Urothelium cell line (cell line): ENCODE data around the gene GXYLT2.
A peak's percentile ranks its signal among the peaks of the same experiment; 100 is the strongest.
"Not testable (repeated sequence)": the region's sequence is repeated elsewhere in the genome, so short reads cannot be mapped to it uniquely, and the experiment has no call there.

ENCODE experiments used
- DNase-seq: peaks from one replicate; pipeline ENCODE4 v3.0.0; 2011; ENCODE audit warnings: low spot score, mixed read lengths
- FAIRE-seq: peaks from 2 replicates; lab custom pipeline; 2011; peaks lifted over from hg19 to GRCh38; lab: Jason Lieb, UNC

GXYLT2 gene

DNA sequence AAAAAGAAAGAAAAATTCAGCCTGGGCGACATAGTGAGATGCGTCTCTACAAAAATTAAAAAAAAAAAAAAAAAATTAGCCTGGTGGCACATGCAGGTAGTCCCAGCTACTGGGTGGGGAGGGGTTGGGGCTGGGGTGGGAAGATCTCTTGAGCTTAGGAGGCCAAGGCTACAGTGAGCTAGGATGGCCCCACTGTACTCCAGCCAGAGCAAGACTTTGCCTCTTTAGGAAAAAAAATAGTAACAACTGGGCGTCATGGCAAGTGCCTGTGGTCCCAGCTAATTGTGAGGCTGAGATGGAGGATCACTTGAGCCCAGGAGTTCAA is 84.8 kb downstream of the GXYLT2 start:
- DNase-seq (no peak), FAIRE-seq (no peak)

DNA sequence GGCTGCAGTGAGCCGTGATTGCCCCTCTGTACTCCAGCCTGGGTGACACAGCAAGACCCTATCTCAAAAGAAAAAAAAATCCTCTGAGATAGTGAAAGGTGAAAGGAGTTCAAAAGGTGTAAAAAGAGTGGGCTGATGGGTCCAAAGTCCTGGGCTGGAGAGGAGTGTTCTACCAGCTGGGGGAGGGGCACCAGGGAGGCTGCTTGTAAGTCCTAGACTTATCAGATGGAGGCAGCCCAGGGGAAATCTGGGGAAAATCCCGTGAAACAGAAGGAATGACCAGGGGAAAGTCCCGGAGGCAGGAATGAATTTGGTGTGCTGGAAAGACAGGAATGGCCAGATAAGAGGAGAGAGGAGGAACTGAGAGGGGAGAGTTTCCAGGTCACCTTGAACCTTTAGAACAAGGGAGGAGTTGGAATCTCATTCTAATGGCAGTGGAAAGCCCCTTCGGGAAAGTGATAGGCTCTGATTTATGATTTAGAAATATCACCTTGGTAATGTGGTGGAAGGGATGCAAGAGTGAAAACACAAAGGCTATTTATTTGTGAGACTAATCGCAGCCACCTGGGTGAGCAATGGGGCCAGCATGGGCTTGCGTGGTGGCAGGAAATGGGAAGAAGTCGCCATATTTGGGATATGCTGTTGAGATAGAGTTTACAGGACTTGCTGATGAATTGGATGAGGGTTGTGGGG is 85.3 kb downstream of the GXYLT2 start:
- DNase-seq: no peak
- no peak for FAIRE-seq

- no peak for FAIRE-seq
- no peak for DNase-seq
Measured at GRCh38 chr3:72973786-72974185, 85.9 kb downstream of the GXYLT2 start.

GRCh38 chr3:72974956-72975355 is 87.1 kb downstream of the GXYLT2 start:
- DNase-seq (no peak), FAIRE-seq (no peak)

GRCh38 chr3:72976281-72976741 is 88.5 kb downstream of the GXYLT2 start:
- no peak for FAIRE-seq
- DNase-seq: no peak

DNA sequence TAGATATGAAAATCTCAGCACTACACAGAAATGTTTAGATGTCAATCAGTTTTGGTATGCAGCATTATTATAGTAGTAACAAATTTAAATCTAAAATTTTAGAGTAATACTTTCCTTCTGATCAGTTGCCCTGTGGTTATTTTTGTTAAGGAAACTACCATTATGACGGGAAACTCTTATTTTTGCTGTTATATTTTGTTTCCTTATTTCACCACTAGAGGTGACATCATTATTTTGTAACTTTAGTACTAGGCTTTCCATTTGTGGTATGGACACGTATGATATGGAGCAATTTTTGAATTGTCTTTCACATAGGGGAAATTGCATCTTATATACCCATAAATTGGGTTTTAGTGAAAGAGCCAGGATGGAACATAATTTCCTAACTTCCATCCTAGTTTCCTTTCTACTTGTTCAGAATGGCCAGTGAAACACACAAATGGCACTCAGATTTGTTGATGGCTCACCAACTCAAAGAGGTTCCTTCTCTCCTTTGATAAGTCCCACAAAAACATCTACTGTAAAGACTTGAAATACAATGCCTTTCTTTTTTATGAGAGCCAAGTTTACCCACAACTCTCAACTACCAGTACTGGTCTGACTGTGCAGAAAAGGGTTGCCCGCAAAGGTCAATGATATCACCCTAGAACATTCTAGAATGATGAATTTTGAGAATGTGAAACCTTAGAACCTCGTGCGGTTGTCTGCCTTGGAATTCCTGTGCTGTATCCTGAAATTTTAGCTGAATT is 89.4 kb downstream of the GXYLT2 start:
- no peak for DNase-seq
- no peak for FAIRE-seq

DNA sequence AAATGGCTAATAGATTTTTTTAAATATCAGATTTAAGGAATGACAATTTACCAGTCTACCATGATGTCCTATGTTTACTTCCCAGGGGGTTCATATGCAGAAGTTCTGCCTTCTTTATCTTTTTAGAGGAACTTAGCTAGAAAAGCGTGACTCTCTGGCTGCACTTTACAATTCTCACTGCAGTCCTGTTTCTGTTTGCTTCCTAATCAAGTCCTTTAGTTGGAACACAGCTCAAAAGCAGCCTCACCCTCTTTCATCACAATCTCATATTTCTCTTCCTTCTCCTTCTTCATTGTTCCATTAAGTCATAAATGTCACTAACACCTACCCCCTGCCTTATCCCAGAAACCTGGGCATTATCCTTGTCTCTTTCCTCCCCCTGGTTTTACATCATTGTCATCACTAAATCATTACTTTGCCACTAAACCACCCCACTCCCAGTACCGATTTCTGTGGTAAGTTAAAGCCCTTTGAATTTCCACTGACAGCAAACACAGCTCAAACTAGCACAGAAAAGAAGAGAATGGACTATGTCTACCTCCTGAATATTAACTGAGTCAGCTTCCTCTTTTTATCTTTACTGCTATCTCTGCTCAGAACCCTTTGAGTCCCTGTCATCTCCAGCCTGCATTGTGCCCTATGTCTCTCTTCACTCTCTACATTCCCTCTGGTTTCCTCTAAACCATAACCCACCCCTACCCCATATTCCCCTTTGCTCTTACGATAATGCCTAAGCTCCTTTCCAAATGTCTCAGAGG is 94.9 kb downstream of the GXYLT2 start:
- DNase-seq (no peak), FAIRE-seq (no peak)

DNA sequence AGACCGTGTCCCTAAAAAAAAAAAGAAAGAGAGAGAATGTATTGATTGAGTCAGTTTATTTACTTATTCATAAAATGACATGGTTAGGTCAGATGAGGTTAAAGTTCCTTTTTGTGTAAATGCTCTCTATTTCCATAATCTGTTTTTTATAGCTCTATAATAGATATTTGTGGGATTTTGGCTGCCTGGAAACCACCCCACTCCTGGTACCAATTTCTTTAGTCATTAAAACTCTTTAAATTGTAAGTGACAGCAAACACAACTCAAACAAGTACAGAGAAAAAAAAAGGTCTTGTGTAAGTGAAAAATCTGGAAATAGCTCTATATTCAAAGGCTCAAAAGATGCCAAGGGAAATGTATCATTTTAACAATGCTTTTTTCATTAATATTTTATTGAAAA is 97.7 kb downstream of the GXYLT2 start:
- DNase-seq (no peak), FAIRE-seq (no peak)

DNA sequence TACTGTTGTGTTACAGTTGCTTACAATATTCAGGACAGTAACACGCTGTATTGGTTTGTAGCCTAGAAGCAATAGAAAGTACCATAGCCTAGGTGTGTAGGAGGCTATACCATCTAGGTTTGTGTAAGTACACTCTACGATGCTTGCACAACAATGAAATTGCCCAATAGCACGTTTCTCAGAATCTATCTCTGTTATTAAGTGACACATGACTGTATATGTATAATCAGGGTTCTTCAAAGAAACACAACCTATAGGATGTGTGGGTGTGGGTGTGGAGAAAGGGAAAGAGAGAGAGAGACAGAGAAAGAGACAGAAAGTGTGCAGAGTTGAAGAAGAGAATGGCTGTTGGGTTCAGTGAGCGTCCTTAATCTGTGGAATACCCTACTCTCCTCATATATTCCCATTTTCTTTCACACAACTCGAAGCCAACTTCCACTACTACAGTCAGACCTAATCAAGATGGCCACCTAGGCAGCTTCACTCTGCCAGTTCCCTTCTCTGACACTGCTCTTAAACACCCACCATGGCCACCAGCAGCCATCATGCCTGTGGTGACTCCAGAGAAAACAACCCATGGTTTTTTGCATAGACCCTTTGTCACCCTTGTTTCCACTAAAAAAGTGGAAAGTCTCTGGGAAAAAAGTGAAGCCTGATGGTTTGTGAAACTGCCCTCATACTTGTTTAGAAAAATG is 103.0 kb downstream of the GXYLT2 start:
- DNase-seq (no peak), FAIRE-seq (no peak)

GRCh38 chr3:72991522-72991921 is 103.7 kb downstream of the GXYLT2 start:
- FAIRE-seq: no peak

DNA sequence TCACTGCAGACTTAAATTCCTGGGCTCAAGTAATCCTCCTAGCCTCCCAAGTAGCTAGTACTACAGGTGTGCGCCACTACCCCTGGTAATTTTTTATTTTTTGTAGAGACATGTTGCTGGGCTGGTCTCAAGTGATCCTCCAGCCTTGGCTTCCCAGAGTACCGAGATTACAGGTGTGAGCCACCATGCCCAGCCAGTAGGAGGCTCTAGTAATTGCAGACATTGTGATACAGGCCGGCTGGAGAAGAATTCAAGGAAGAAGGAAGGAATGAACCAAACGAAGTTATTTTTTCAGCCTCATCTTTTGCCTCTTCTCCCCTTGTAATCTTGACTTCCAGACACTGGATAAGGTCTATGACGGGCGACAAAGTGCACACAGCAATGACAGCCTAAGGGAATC is 105.5 kb downstream of the GXYLT2 start:
- DNase-seq: no peak
- no peak for FAIRE-seq

More at GRCh38 chr3:72991522-72991921, 103.7 kb downstream of the GXYLT2 start:
- no peak for DNase-seq

- no peak for DNase-seq
- no peak for FAIRE-seq
Measured at GRCh38 chr3:72995337-72995736, 107.5 kb downstream of the GXYLT2 start.

GRCh38 chr3:72996121-72996472 is 108.3 kb downstream of the GXYLT2 start:
- DNase-seq (no peak), FAIRE-seq (no peak)

- DNase-seq (peak; percentile 89), FAIRE-seq (peak; percentile 67)
Measured at GRCh38 chr3:72996473-72997333, 108.9 kb downstream of the GXYLT2 start, which contains the start of gene PPP4R2. TSS of gene PPP4R2 (plus strand) at chr3:72996811. CDS start at chr3:72997038, 227 bp downstream.

DNA sequence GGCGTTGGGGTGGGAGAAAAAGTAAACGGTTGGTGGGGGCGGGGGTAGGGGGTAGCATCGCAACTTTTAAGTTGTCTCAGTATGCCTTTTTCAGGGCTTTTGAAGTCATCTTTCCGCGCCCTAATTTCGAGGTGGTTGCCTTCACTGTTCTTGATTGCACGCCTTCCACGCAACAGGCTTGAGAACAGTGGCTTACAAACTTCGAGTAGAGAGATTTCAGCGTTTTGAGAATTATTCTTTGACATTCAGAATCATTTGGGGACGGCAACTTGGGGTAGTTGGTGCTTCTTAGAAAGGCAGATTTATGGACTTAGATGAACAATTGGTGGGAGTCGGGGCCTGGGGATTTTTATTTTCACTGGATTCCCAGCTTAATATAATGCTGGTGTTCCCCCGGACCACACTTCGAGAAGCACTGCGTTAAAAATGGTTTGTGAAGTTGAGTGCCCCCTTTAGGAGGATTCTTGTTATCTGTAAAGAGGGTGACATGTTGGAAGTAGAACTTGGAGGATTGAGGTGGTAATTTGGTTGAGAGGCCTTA is 109.6 kb downstream of the GXYLT2 start:
- FAIRE-seq (no peak), DNase-seq (peak; percentile 40)

GRCh38 chr3:72998466-72998865 is 110.6 kb downstream of the GXYLT2 start:
- no peak for FAIRE-seq
- no peak for DNase-seq

- DNase-seq (no peak), FAIRE-seq (no peak)
Measured at GRCh38 chr3:72999951-73000350, 112.1 kb downstream of the GXYLT2 start.

DNA sequence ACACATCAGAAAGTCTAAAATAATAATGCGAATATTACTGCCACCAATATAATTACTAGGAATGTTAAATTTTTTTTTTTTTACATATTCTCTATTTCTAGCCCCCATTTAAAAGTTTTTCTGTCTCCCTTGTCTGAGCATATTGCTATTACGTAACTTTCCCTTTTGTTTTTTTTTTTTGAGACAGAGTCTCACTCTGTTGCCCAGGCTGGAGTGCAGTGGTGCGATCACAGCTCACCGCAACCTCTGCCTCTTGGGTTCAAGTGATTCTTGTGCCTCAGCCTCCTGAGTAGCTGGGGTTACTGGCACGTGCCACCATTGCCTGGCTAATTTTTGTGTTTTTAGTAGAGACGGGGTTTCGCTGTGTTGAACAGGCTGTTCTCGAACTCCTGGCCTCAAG is 115.2 kb downstream of the GXYLT2 start:
- FAIRE-seq, DNase-seq: not testable (repeated sequence)

DNA sequence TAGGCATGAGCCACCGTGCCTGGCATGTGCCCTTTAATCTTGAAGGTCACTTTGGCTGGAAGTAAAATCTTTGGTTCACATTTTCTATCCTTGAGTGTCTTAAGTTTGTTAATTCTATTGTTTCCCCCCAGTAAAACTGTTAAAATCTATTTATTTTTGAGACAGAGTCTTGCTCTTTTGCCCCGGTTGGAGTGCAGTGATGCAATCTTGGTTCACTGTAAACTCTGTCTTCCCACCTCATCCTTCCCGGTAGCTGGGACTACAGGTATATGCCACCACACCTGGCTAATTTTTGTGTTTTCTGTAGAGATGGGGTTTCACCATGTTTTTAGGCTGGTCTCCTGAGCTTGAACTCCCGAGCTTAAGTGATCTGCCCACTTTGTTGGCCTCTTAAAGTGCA is 116.5 kb downstream of the GXYLT2 start:
- no peak for DNase-seq
- FAIRE-seq: no peak
